NCI-H2029 treated with DMSO at 0.1 percent for 48 hours (cell line): Measurements from ENCODE around the gene ANGPTL8.

ENCODE experiments used
- DNase-seq: peaks from one replicate; lab custom pipeline; 2025; lab: John Stamatoyannopoulos, UW

The ANGPTL8 gene

DNA sequence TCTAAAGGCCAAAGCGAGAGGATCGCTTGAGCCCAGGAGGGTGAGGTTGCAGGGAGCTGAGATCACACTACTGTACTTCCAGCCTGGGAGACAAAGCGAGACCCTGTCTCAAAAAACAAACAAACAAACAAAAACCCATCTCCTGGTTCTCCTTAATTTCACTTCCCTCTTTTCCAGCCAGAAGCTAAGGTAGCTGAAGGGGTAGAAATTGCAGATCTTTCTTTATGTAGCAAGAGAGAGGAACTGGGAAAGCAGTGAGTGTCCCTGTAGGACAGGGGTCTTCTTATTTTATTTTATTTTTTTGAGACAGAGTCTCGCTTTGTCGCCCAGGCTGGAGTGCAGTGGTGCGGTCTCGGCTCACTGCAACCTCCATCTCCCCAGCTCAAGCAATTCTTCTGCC lies 52.0 kb downstream of the ANGPTL8 start:
- no peak for DNase-seq
